Kidney epithelial cell (primary cell): ENCODE results near the gene GRIK5. TPM values are rescaled to one million over a fixed set of nuclear protein-coding genes. Genes with fewer than 3 reads are reported as not detected.
A peak's percentile ranks its signal among the peaks of the same experiment; 100 is the strongest.

ENCODE experiments used
- DNase-seq: peaks from one replicate; pipeline ENCODE4 v3.0.0-alpha.2; 2010; ENCODE audit warnings: low read depth
- H3K27me3 ChIP-seq: 2 replicates; pipeline ENCODE4 v1.6.0; 2011; ENCODE audit warnings: low read length; ENCODE audit not compliant: control insufficient read depth, insufficient read depth
- H3K36me3 ChIP-seq: 2 replicates; pipeline ENCODE4 v1.5.1; 2011; ENCODE audit warnings: low read length; ENCODE audit not compliant: control insufficient read depth, insufficient read depth
- H3K4me3 ChIP-seq: 2 replicates; pipeline ENCODE4 v1.5.1; 2011; ENCODE audit warnings: low read depth, mild to moderate bottlenecking, control low read depth, low read length
- total RNA-seq: library from RNA; depleted of rRNA; stranded (reverse); fragments of >200 nt; gene quantifications from 2 replicates; pipeline ENCODE4 v1.2.3, GENCODE V29; 2015
- TF ChIP-seq, protein P1 (sequence below): IDR thresholded peaks from 2 replicates; pipeline ENCODE4 v1.5.1; 2011; ENCODE audit warnings: mild to moderate bottlenecking, moderate library complexity, low read length, control low read depth, inconsistent platforms; ENCODE audit not compliant: insufficient read depth, poor library complexity, severe bottlenecking

Gene GRIK5
- total RNA-seq, 1 donor from 2014 or later, result 14.2 TPM

GRCh38 chr19:42088471-42089190, 18.6 kb upstream of the GRIK5 start:
- Histone ChIP-seq H3K4me3 (no peak overlapping the region), H3K27me3 (no peaks in the 10 kb centered on the region), H3K36me3 (no peaks in the 10 kb centered on the region)
- DNase-seq, result no peak
- TF ChIP-seq, protein P1, sequence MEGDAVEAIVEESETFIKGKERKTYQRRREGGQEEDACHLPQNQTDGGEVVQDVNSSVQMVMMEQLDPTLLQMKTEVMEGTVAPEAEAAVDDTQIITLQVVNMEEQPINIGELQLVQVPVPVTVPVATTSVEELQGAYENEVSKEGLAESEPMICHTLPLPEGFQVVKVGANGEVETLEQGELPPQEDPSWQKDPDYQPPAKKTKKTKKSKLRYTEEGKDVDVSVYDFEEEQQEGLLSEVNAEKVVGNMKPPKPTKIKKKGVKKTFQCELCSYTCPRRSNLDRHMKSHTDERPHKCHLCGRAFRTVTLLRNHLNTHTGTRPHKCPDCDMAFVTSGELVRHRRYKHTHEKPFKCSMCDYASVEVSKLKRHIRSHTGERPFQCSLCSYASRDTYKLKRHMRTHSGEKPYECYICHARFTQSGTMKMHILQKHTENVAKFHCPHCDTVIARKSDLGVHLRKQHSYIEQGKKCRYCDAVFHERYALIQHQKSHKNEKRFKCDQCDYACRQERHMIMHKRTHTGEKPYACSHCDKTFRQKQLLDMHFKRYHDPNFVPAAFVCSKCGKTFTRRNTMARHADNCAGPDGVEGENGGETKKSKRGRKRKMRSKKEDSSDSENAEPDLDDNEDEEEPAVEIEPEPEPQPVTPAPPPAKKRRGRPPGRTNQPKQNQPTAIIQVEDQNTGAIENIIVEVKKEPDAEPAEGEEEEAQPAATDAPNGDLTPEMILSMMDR, result no peak

DNA sequence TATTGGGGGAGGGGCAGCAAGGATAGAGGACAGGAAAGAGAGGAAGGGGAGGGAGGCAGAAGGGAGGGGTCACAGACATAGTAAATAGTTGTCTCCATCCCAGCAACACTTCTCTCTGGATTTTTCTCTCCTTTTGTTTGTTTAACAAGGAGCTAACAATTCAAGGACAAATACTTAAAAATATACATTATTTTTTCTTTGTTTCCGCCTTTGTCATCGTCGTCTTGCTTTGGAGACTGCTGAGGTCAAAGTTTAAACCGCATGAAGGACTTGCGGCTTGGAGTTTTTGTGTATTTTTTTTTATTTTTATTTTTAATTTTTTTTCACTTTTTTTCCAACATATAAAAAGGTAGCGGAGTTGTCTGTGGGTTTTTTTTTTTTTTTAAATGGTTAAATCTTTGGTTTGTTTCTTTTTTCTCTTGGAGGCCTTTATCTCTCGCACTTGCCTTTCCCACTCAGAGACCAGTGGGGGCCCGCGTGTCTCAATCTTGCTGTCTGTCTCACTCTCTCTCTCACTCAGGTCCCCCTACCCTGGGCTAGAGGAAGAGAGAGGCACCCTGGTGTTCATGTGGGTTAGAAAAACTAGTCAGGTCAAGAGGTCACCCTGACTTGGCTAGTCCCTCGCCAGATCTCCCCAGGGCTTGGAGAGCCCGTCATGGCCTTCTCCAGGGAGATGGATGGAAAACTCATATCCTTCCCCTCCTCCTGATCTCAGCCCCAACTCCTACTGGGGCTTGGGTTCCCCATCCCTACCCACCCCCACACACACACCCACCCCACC, 17.0 kb upstream of the GRIK5 start:
- TF ChIP-seq, protein P1, result no peak
- no peak for DNase-seq
- Histone ChIP-seq H3K36me3 (no peaks in the 10 kb centered on the region), H3K4me3 (no peak overlapping the region), H3K27me3 (no peaks in the 10 kb centered on the region)

DNA sequence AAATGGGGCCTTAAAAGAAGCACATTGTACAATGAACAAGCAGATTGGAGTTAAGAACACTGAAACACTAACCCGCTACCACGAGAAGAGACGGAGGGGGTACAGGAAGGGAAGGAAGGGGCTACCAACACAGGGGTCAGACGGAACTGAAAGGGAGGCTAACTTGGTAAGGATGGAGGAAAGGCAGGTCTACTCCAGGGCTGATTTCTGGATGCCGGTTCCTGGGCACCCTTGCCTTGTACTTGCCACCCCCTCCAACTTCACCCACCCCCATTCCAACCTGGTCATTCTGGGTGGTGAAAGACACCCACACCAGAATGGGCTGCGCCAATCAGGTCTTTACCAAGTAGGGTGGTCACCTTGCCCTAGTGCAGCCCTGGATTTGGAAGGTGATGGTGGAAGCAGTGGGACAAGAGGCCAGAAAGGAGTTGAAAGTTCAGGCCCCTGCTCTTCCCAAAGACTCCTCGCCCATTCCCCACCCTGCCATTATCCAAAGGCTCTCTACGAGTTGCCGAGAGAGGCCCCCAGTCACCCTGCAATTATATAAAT, 16.3 kb upstream of the GRIK5 start:
- DNase-seq, result no peak
- TF ChIP-seq, protein P1, result no peak
- H3K36me3 ChIP-seq, result no peaks in the 10 kb centered on the region
- no peaks in the 10 kb centered on the region for H3K27me3 ChIP-seq
- H3K4me3 ChIP-seq, result no peak overlapping the region

- Histone ChIP-seq H3K4me3 (no peak overlapping the region), H3K36me3 (peaks cover 4% of the 10 kb centered on the region), H3K27me3 (no peaks in the 10 kb centered on the region)
- TF ChIP-seq, protein P1, result no peak
- no peak for DNase-seq
Observed at GRCh38 chr19:42083537-42083936, 13.5 kb upstream of the GRIK5 start.

- H3K27me3 ChIP-seq, result no peaks in the 10 kb centered on the region
- no peak overlapping the region for H3K4me3 ChIP-seq
- no peak for DNase-seq
- TF ChIP-seq, protein P1, result peak; percentile 54
- peaks cover 4% of the 10 kb centered on the region for H3K36me3 ChIP-seq
Observed at GRCh38 chr19:42081584-42082203, 11.7 kb upstream of the GRIK5 start.
